K562 (cell line): ENCODE measurements around the gene GOLGA8B.
"Not testable (repeated sequence)": the region's sequence is repeated elsewhere in the genome, so short reads cannot be mapped to it uniquely, and the experiment has no call there.

Source experiments
- FOXP1 ChIP-seq: sonication (generic); formaldehyde crosslinking; IDR thresholded peaks from 2 replicates; pipeline ENCODE4 v1.8.0; 2022; ENCODE audit warnings: mild to moderate bottlenecking, missing genetic modification reagents
- ILF3 ChIP-seq: fragments of 450-650 bp; IDR thresholded peaks from 2 replicates; pipeline ENCODE4 v1.6.1; 2018; ENCODE audit warnings: antibody characterized with exemption, mild to moderate bottlenecking, moderate library complexity, borderline replicate concordance
- MBD2 ChIP-seq: sonication (generic); IDR thresholded peaks from 2 replicates; pipeline ENCODE4 v1.6.1; 2016; ENCODE audit warnings: low read depth, borderline replicate concordance
- MLX ChIP-seq, 2 experiments: fragments of 450-650 bp in 1 of 2; sonication (generic) in 1 of 2; formaldehyde crosslinking; conservative IDR thresholded peaks; 2 replicates each; pipeline versions ENCODE4 v1.4.0 to v1.8.1; 2020 to 2022; ENCODE audit warnings: mild to moderate bottlenecking in 1 of 2, missing genetic modification reagents in 1 of 2
- NFYB ChIP-seq: IDR thresholded peaks from 2 replicates; pipeline ENCODE4 v1.6.1; 2011; ENCODE audit warnings: mild to moderate bottlenecking, moderate library complexity; ENCODE audit not compliant: insufficient read length; ENCODE audit errors: extremely low read depth
- POLR2A ChIP-seq: fragments of 450-650 bp; conservative IDR thresholded peaks from 2 replicates; pipeline ENCODE4 v1.6.1; 2016
- RFX5 ChIP-seq: IDR thresholded peaks from 2 replicates; pipeline ENCODE4 v1.6.1; 2011; ENCODE audit warnings: low read depth, mild to moderate bottlenecking, improper control_type of control experiment, low read length
- ZBTB33 ChIP-seq: sonication (generic); formaldehyde crosslinking; IDR thresholded peaks from 2 replicates; pipeline ENCODE4 v1.8.1; 2023; ENCODE audit warnings: mild to moderate bottlenecking, missing genetic modification reagents
- ZNF282 ChIP-seq: sonication (generic); formaldehyde crosslinking; IDR thresholded peaks from 2 replicates; pipeline ENCODE4 v1.8.1; 2023; ENCODE audit warnings: missing genetic modification reagents
- ZNF830 ChIP-seq: fragments of 250-450 bp; sonication (Bioruptor Pico); IDR thresholded peaks from 2 replicates; pipeline ENCODE4 v1.5.0; 2021; ENCODE audit warnings: mild to moderate bottlenecking
- TF ChIP-seq, protein P1 (sequence below): sonication (generic); formaldehyde crosslinking; IDR thresholded peaks from 2 replicates; pipeline ENCODE4 v1.8.0; 2022; ENCODE audit warnings: mild to moderate bottlenecking, missing genetic modification reagents, borderline replicate concordance
- TF ChIP-seq, protein P2 (sequence below), 2 experiments: IDR thresholded peaks; 2 replicates each; pipeline ENCODE4 v1.6.1; 2012; ENCODE audit warnings: improper control_type of control experiment in 2 of 2, low read depth in 2 of 2, low read length in 2 of 2, borderline replicate concordance in 1 of 2

GRCh38 chr15:34560814-34561213 lies 22.6 kb downstream of the GOLGA8B start:
- TF ChIP-seq POLR2A; FOXP1 (CRISPR knock-in tag); ZBTB33 (CRISPR knock-in tag); ILF3; ZNF282 (CRISPR knock-in tag); MBD2; ZNF830 (CRISPR knock-in tag); RFX5; NFYB; MLX (CRISPR knock-in tag; conservative IDR thresholded peaks at IDR 0.05): not testable (repeated sequence)
- TF ChIP-seq, protein P1, sequence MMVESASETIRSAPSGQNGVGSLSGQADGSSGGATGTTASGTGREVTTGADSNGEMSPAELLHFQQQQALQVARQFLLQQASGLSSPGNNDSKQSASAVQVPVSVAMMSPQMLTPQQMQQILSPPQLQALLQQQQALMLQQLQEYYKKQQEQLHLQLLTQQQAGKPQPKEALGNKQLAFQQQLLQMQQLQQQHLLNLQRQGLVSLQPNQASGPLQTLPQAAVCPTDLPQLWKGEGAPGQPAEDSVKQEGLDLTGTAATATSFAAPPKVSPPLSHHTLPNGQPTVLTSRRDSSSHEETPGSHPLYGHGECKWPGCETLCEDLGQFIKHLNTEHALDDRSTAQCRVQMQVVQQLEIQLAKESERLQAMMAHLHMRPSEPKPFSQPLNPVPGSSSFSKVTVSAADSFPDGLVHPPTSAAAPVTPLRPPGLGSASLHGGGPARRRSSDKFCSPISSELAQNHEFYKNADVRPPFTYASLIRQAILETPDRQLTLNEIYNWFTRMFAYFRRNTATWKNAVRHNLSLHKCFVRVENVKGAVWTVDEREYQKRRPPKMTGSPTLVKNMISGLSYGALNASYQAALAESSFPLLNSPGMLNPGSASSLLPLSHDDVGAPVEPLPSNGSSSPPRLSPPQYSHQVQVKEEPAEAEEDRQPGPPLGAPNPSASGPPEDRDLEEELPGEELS (CRISPR knock-in tag), result not testable (repeated sequence)
- TF ChIP-seq, protein P2, sequence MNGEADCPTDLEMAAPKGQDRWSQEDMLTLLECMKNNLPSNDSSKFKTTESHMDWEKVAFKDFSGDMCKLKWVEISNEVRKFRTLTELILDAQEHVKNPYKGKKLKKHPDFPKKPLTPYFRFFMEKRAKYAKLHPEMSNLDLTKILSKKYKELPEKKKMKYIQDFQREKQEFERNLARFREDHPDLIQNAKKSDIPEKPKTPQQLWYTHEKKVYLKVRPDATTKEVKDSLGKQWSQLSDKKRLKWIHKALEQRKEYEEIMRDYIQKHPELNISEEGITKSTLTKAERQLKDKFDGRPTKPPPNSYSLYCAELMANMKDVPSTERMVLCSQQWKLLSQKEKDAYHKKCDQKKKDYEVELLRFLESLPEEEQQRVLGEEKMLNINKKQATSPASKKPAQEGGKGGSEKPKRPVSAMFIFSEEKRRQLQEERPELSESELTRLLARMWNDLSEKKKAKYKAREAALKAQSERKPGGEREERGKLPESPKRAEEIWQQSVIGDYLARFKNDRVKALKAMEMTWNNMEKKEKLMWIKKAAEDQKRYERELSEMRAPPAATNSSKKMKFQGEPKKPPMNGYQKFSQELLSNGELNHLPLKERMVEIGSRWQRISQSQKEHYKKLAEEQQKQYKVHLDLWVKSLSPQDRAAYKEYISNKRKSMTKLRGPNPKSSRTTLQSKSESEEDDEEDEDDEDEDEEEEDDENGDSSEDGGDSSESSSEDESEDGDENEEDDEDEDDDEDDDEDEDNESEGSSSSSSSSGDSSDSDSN (IDR thresholded peaks at IDR 0.05; ENCODE audit: borderline replicate concordance in 1 of 2, low read depth in 2 of 2, low read length in 2 of 2), result not testable (repeated sequence)
